PC-9 (cell line): ENCODE results near the gene PABPN1L.

ENCODE experiments used
- CTCF ChIP-seq: fragments of 200-600 bp; sonication (generic); conservative IDR thresholded peaks from 2 replicates; pipeline ENCODE4 v1.6.1; 2017; ENCODE audit warnings: mixed run types, antibody characterized with exemption, mild to moderate bottlenecking, moderate library complexity
- EZH2 ChIP-seq: fragments of 200-600 bp; sonication (generic); IDR thresholded peaks from 2 replicates; pipeline ENCODE4 v1.8.0; 2017; ENCODE audit warnings: antibody characterized with exemption, low read depth

- TF ChIP-seq CTCF = no peak
- no peak for TF ChIP-seq EZH2
These were observed 10.7 kb downstream of the PABPN1L start for GRCh38 chr16:88855736-88856121.
